GM18858 (cell line): ENCODE results near the gene FOXD1.
"Not testable (repeated sequence)": the region's sequence is repeated elsewhere in the genome, so short reads cannot be mapped to it uniquely, and the experiment has no call there.

Experiments used
- ATAC-seq: cut with Tn5 transposase; IDR thresholded peaks from one replicate; pipeline ENCODE4 v1.9.1; 2021; ENCODE audit not compliant: unreplicated experiment

FOXD1 gene

GRCh38 chr5:73448463-73449136 lies at the start of gene FOXD1:
Gene FOXD1 (minus strand): TSS chr5:73448777. CDS start chr5:73448362, 415 bp downstream.
- ATAC-seq: peak; percentile 44

DNA sequence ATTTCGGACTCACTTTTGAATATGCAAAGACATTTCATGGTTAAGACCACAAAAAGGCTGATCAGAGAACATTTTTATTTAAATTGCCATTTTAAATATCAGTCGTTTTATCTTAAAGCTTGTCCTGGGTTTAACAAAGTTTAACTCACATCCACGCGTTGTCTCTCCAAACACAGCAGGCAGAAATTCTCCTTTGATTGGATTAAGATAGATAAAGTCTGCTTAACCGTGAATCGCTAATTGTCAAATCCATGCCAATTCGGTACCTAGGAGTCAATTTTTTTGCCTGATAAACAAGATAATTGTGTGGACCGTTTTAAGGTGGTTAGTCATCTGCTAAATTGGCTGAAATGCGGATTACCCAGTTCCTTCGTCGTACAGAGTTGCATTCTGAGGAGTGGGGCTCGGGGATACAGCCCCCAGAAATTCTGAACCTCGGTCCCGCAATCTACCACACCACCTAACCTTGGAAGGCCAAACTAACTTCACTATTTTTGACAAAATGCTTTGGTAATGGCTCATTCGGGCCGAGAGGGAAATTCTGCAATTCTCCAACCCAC lies 49.0 kb upstream of the FOXD1 start:
- no peak for ATAC-seq

DNA sequence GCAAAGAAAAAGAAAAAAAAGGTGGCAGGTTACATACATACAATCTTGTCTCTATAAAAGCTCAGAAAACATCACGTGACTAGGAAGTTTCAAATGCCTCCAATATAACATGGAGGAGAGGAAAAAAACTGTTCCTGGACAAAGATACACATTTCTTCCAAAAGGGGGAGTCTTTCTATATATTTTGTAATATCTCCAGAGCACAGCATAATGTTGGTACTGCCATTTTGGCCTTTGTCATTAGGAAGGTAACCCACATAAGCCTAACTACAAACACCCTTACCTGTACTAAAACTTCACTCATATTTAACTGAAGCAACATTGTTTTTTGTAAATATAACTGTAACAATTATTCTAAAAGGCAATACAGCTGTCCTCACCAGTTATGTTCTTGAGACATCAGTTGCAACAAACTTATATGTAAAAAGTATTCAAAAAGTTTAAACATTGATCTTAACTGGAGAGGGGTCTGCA lies 48.4 kb upstream of the FOXD1 start:
- no peak for ATAC-seq

DNA sequence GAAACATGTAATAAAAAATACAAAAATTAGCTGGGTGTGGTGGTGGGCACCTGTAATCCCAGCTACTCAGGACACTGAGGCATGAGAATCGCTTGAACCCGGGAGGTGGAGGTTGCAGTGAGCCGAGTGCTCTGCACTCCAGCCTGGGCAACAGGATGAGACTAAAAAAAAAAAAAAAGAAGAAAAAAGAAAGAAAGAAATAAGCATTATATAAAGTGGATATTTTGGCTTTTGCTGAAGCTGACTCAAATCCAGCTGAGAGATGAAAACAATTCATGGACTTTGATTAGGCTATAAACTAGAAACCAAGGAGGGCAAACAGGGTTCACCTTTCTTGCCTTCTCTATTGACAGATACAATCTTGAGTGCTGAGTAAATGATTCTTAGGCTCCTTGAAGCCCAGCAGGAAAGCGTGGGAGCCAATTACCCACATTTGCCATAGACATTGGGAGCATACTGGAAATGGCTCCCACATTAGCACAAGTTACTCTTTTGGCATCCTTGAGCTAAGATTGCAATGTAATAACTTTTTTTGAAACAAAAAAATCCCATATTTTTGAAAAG lies 47.3 kb upstream of the FOXD1 start:
- ATAC-seq: no peak

GRCh38 chr5:73494721-73495120 lies 46.1 kb upstream of the FOXD1 start:
- ATAC-seq: no peak

- ATAC-seq: no peak
Observed at GRCh38 chr5:73493421-73493820, 44.8 kb upstream of the FOXD1 start.

DNA sequence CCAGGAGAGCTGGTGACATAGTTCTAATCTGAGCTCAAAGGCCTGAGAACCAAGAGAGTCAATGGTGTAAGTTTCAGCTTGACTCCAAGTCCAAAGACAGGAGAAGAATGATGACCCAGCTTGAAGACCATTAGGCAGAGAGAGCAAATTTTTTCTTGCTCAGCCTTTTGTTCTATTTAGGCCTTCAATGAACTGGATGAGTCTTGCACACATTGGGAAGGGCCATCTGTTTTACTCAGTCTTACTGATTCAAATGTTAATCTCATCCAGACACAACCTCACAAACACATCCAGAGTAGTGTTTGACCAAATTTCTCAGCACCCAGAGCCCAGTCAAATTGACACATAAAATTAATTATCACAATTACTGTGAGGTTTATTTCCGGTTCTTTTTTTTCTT lies 42.6 kb upstream of the FOXD1 start:
- no peak for ATAC-seq

DNA sequence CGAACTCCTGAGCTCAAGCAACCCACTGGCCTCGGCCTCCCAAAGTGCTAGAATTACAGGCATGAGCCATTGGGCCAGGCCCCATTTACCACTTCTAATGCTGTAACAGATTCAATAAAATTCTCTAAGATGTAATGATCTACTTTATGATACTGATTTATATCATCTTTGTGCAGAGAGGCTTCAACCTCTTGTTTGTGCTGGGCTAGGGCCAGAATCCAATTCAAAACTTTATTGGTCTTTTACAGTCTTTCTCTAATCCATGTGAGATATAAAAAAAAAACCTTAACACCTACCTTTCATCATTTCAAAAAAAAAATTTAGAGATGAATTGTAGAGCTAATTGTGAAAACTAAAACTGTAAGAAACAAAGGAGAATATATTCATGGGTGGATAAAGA lies 41.5 kb upstream of the FOXD1 start:
- ATAC-seq: no peak

DNA sequence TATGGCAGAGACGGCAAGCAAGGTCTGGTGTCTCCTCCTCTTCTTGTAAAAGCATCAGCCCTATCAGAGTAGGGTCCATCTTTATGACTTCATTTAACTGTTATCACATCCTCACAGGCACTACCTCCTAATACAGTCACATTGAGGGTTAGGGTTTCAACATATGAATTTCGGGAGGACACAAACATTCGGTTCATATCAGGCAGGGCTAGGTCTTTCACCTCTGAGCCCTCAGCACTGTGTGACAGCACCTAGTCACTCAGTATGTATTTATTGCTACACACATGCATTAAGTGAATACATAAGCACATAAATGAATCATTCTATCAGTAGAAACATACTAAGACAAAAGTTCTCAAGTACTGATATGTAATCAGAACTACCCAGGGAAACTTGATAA lies 40.2 kb upstream of the FOXD1 start:
- no peak for ATAC-seq

DNA sequence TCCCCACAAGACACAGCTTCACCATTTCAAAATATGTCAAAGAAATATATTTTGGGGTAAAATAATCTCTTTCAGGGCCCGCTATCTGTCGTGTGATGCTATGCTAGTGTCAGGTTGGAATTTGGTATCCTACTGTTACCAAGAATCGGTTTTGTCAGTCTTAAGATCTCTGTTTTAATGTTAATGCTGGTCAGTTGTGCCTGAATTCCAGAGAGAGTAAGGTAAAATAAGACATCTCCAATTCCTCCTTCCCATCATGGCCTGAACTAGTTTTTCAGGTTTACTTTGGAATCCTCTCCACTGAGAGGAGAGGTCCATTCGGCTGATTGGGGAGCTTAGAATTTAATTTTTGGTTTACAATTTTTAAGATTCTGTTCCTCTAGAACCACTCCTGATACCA lies 39.2 kb upstream of the FOXD1 start:
- ATAC-seq: no peak

GRCh38 chr5:73487257-73487656 lies 38.7 kb upstream of the FOXD1 start:
- not testable (repeated sequence) for ATAC-seq

- ATAC-seq: no peak
Observed at GRCh38 chr5:73486119-73486899, 37.7 kb upstream of the FOXD1 start.

- no peak for ATAC-seq
Observed at GRCh38 chr5:73485715-73486114, 37.1 kb upstream of the FOXD1 start.

DNA sequence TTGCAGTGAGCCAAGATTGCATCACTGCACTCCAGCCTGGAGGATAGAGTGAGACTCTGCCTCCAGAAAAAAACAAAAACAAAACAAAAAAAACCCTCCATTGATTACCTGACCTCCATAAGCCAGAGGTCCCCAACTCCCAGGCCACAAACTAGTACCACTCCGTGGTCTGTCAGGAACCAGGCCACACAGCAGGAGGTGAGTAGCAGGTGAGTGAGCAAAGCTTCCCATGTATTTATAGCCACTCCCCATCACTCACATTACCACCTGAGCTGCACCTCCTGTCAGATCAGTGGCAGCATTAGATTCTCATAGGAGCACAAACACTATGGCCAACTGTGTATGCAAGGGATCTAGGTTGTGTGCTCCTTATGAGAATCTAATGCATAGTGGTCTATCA lies 35.9 kb upstream of the FOXD1 start:
- ATAC-seq: no peak

- ATAC-seq: no peak
Observed at GRCh38 chr5:73483676-73484075, 35.1 kb upstream of the FOXD1 start.

GRCh38 chr5:73482383-73483136 lies 34.0 kb upstream of the FOXD1 start:
- no peak for ATAC-seq

DNA sequence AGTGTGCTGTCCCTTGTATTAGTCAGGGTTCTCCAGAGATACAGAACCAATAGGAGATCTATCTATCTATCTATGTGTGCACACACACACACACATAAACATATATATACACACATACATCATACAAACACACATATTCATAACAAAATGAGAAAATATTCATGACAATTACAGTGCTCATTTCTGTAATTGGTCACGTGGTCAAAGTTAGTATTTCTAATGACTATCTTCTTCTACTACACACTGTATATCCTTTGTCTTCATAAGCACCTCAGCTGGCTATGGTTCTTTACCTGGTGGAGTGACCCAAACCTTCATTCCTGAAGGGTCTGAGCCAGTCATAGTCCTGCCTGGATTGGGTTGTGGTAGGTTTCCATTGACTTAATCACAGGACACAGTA lies 31.9 kb upstream of the FOXD1 start:
- ATAC-seq: no peak

GRCh38 chr5:73472116-73472515 lies 23.5 kb upstream of the FOXD1 start:
- ATAC-seq: no peak

DNA sequence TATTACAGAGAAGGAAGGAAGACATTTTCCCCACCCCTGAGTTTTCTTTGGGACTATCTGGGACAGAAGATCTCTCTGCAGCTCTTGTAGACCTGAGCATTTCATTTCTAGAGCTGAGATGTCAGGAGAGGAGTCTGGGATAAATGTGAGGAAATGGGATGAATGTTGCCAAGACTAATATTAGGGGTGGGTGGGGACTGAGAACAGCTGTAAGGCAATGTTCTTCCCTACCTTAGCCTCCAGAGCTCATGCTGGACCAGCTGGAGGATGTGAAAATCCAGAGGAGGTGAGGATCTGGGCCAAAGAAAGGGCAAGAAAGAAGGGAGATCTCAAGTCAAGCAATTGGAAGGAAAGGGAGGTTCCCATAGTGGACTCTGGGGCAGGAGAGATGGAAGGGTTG lies 23.1 kb upstream of the FOXD1 start:
- no peak for ATAC-seq

GRCh38 chr5:73469878-73470277 lies 21.3 kb upstream of the FOXD1 start:
- no peak for ATAC-seq

DNA sequence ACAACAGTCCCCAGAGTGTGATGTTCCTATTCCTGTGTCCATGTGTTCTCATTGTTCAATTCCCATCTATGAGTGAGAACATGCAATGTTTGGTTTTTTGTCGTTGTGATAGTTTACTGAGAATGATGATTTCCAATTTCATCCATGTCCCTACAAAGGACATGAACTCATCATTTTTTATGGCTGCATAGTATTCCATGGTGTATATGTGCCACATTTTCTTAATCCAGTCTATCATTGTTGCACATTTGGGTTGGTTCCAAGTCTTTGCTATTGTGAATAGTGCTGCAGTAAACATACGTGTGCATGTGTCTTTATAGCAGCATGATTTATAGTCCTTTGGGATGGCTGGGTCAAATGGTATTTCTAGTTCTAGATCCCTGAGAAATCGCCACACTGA lies 20.1 kb upstream of the FOXD1 start:
- ATAC-seq: not testable (repeated sequence)
